Liver (tissue), 9 donors: ENCODE results near the gene FAM43A. TPM values are rescaled to one million over a fixed set of nuclear protein-coding genes. Genes with fewer than 3 reads are reported as not detected.

ENCODE experiments used
- DNase-seq: peaks from one replicate; pipeline ENCODE4 v3.0.0-alpha.2; 2017; ENCODE audit warnings: low spot score
- H3K27ac ChIP-seq, 2 donors: one replicate each; pipeline ENCODE4 v1.7.0; 2013; ENCODE audit warnings: inconsistent platforms in 2 of 2, low read length in 2 of 2, control low read depth in 1 of 2, low read depth in 1 of 2, mild to moderate bottlenecking in 1 of 2
- H3K27me3 ChIP-seq, 4 donors: one replicate each; pipeline versions ENCODE4 v1.6.1 to v1.7.0; 2013; ENCODE audit warnings: low read length in 3 of 4, inconsistent platforms in 1 of 4, mild to moderate bottlenecking in 1 of 4, moderate library complexity in 1 of 4; ENCODE audit not compliant: control insufficient read depth in 4 of 4, insufficient read depth in 4 of 4
- H3K36me3 ChIP-seq, 4 donors: one replicate each; pipeline versions ENCODE4 v1.6.1 to v1.7.0; 2013; ENCODE audit warnings: low read length in 3 of 4, mild to moderate bottlenecking in 3 of 4, low read depth in 1 of 4, moderate library complexity in 1 of 4; ENCODE audit not compliant: control insufficient read depth in 4 of 4, insufficient read depth in 3 of 4
- H3K4me1 ChIP-seq, 4 donors: one replicate each; pipeline versions ENCODE4 v1.6.1 to v1.7.0; 2013; ENCODE audit warnings: low read length in 3 of 4, mild to moderate bottlenecking in 3 of 4, moderate library complexity in 1 of 4; ENCODE audit not compliant: control insufficient read depth in 4 of 4, insufficient read depth in 4 of 4
- H3K4me3 ChIP-seq, 3 donors: one replicate each; pipeline versions ENCODE4 v1.6.1 to v1.7.0; 2013; ENCODE audit warnings: low read length in 3 of 3, control low read depth in 1 of 3, low read depth in 1 of 3, mild to moderate bottlenecking in 1 of 3
- H3K9ac ChIP-seq, 2 donors: one replicate each; pipeline ENCODE4 v1.7.0; 2013; ENCODE audit warnings: low read length in 2 of 2, mild to moderate bottlenecking in 2 of 2, moderate library complexity in 2 of 2, control low read depth in 1 of 2, low read depth in 1 of 2
- H3K9me3 ChIP-seq, 4 donors: one replicate each; pipeline versions ENCODE4 v1.6.1 to v1.7.0; 2013; ENCODE audit warnings: low read length in 3 of 4; ENCODE audit not compliant: control insufficient read depth in 4 of 4
- FOXA1 ChIP-seq: IDR thresholded peaks from 2 replicates; pipeline ENCODE4 v1.6.1; 2016; ENCODE audit warnings: antibody characterized with exemption
- FOXA2 ChIP-seq: IDR thresholded peaks from 2 replicates; pipeline ENCODE4 v1.6.1; 2016; ENCODE audit warnings: antibody characterized with exemption
- GABPA ChIP-seq, 2 donors: IDR thresholded peaks in 1 of 2; conservative IDR thresholded peaks in 1 of 2; 2 replicates each; pipeline ENCODE4 v1.6.1; 2016; ENCODE audit warnings: antibody characterized with exemption in 2 of 2, mild to moderate bottlenecking in 1 of 2, moderate library complexity in 1 of 2
- HNF4A ChIP-seq, 2 donors: conservative IDR thresholded peaks; 2 replicates each; pipeline ENCODE4 v1.6.1; 2016; ENCODE audit warnings: antibody characterized with exemption in 2 of 2, mild to moderate bottlenecking in 2 of 2
- HNF4G ChIP-seq: IDR thresholded peaks from 2 replicates; pipeline ENCODE4 v1.6.1; 2016; ENCODE audit warnings: antibody characterized with exemption
- NR2F2 ChIP-seq: IDR thresholded peaks from 2 replicates; pipeline ENCODE4 v1.6.1; 2016; ENCODE audit warnings: antibody characterized with exemption
- RAD21 ChIP-seq, 2 donors: IDR thresholded peaks; 2 replicates each; pipeline ENCODE4 v1.6.1; 2016; ENCODE audit warnings: antibody characterized with exemption in 2 of 2, mild to moderate bottlenecking in 2 of 2
- RXRA ChIP-seq, 2 donors: IDR thresholded peaks; 2 replicates each; pipeline ENCODE4 v1.6.1; 2017 to 2018; ENCODE audit warnings: antibody characterized with exemption in 2 of 2, mild to moderate bottlenecking in 1 of 2
- SP1 ChIP-seq: IDR thresholded peaks from 2 replicates; pipeline ENCODE4 v1.6.1; 2018; ENCODE audit warnings: antibody characterized with exemption, mild to moderate bottlenecking
- TAF1 ChIP-seq: conservative IDR thresholded peaks from 2 replicates; pipeline ENCODE4 v1.6.1; 2016; ENCODE audit warnings: antibody characterized with exemption, mild to moderate bottlenecking
- YY1 ChIP-seq: IDR thresholded peaks from 2 replicates; pipeline ENCODE4 v1.6.1; 2016; ENCODE audit warnings: antibody characterized with exemption, mild to moderate bottlenecking
- ZBTB33 ChIP-seq: IDR thresholded peaks from 2 replicates; pipeline ENCODE4 v1.6.1; 2016; ENCODE audit warnings: antibody characterized with exemption
- WGBS: extraction: QIAGEN DNeasy Blood & Tissue Kit; methylation state at CpG from one replicate; pipeline ENCODE4 v1.1.7; 2013; 5-methylcytosine and 5-hydroxymethylcytosine counted together
- polyA plus RNA-seq, 2 donors: library from polyadenylated mRNA; stranded (reverse) in 1 of 2; unstranded in 1 of 2; fragments of 200-250 nt in 1 of 2; fragments of >200 nt in 1 of 2; fragmentation: Nextera tagmentation in 1 of 2; extraction: Ambion mirVana in 1 of 2; gene quantifications; one replicate each; pipeline versions ENCODE4 v1.2.1 to v1.2.3, GENCODE V29; 2013 to 2015
- total RNA-seq, 2 donors: library from RNA; depleted of rRNA; stranded (reverse); fragments of >200 nt; gene quantifications; one replicate each; pipeline ENCODE4 v1.2.3, GENCODE V29; 2014
- TF ChIP-seq, protein P1 (sequence below): fragments of 150-350 bp; IDR thresholded peaks from 2 replicates; pipeline ENCODE4 v1.5.1; 2017; ENCODE audit warnings: improper control_type of control experiment, low read depth, low read length; ENCODE audit not compliant: missing input control
- TF ChIP-seq, protein P2 (sequence below): IDR thresholded peaks from 2 replicates; pipeline ENCODE4 v1.6.1; 2016; ENCODE audit warnings: antibody characterized with exemption, mild to moderate bottlenecking
- TF ChIP-seq, protein P3 (sequence below): IDR thresholded peaks from 2 replicates; pipeline ENCODE4 v1.6.1; 2016; ENCODE audit warnings: antibody characterized with exemption
- TF ChIP-seq, protein P4 (sequence below): IDR thresholded peaks from 2 replicates; pipeline ENCODE4 v1.6.1; 2016; ENCODE audit warnings: antibody characterized with exemption
- donor health status: healthy.
- donor health status: healthy.
- donor health status: healthy.
- donor health status: healthy.
- donor health status: healthy.

The FAM43A gene
- total and polyA plus RNA-seq, 4 donors = 0.83 to 4.9 (median 3.4) TPM

- H3K9ac ChIP-seq = no peak overlapping the region
- no peaks in the 10 kb centered on the region for H3K4me1 ChIP-seq
- TF ChIP-seq, protein P1, sequence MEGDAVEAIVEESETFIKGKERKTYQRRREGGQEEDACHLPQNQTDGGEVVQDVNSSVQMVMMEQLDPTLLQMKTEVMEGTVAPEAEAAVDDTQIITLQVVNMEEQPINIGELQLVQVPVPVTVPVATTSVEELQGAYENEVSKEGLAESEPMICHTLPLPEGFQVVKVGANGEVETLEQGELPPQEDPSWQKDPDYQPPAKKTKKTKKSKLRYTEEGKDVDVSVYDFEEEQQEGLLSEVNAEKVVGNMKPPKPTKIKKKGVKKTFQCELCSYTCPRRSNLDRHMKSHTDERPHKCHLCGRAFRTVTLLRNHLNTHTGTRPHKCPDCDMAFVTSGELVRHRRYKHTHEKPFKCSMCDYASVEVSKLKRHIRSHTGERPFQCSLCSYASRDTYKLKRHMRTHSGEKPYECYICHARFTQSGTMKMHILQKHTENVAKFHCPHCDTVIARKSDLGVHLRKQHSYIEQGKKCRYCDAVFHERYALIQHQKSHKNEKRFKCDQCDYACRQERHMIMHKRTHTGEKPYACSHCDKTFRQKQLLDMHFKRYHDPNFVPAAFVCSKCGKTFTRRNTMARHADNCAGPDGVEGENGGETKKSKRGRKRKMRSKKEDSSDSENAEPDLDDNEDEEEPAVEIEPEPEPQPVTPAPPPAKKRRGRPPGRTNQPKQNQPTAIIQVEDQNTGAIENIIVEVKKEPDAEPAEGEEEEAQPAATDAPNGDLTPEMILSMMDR = no peak
- no peak for TF ChIP-seq FOXA2
- TF ChIP-seq GABPA (IDR thresholded peaks at IDR 0.05 in 1 of 2, conservative IDR thresholded peaks at IDR 0.05 in 1 of 2) = no peak
- TF ChIP-seq, protein P2, sequence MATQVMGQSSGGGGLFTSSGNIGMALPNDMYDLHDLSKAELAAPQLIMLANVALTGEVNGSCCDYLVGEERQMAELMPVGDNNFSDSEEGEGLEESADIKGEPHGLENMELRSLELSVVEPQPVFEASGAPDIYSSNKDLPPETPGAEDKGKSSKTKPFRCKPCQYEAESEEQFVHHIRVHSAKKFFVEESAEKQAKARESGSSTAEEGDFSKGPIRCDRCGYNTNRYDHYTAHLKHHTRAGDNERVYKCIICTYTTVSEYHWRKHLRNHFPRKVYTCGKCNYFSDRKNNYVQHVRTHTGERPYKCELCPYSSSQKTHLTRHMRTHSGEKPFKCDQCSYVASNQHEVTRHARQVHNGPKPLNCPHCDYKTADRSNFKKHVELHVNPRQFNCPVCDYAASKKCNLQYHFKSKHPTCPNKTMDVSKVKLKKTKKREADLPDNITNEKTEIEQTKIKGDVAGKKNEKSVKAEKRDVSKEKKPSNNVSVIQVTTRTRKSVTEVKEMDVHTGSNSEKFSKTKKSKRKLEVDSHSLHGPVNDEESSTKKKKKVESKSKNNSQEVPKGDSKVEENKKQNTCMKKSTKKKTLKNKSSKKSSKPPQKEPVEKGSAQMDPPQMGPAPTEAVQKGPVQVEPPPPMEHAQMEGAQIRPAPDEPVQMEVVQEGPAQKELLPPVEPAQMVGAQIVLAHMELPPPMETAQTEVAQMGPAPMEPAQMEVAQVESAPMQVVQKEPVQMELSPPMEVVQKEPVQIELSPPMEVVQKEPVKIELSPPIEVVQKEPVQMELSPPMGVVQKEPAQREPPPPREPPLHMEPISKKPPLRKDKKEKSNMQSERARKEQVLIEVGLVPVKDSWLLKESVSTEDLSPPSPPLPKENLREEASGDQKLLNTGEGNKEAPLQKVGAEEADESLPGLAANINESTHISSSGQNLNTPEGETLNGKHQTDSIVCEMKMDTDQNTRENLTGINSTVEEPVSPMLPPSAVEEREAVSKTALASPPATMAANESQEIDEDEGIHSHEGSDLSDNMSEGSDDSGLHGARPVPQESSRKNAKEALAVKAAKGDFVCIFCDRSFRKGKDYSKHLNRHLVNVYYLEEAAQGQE = no peak
- TF ChIP-seq, protein P3, sequence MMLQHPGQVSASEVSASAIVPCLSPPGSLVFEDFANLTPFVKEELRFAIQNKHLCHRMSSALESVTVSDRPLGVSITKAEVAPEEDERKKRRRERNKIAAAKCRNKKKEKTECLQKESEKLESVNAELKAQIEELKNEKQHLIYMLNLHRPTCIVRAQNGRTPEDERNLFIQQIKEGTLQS = no peak
- no peak for TF ChIP-seq HNF4A (conservative IDR thresholded peaks at IDR 0.05)
- TF ChIP-seq SP1 = no peak
- TF ChIP-seq RAD21 (IDR thresholded peaks at IDR 0.05) = no peak
- no peak for TF ChIP-seq RXRA (IDR thresholded peaks at IDR 0.05)
- no peak overlapping the region for H3K27ac ChIP-seq
- 62% methylated on average over 6 of the region's 6 CpGs for WGBS
- H3K9me3 ChIP-seq = no peaks in the 10 kb centered on the region
- no peak overlapping the region for H3K4me3 ChIP-seq
- H3K27me3 ChIP-seq = peaks cover 0 to 4% (median 0%) of the 10 kb centered on the region in 4 donors
- H3K36me3 ChIP-seq = no peaks in the 10 kb centered on the region
- DNase-seq = no peak
These were observed 50.7 kb downstream of the FAM43A start for GRCh38 chr3:194736277-194736895.

DNA sequence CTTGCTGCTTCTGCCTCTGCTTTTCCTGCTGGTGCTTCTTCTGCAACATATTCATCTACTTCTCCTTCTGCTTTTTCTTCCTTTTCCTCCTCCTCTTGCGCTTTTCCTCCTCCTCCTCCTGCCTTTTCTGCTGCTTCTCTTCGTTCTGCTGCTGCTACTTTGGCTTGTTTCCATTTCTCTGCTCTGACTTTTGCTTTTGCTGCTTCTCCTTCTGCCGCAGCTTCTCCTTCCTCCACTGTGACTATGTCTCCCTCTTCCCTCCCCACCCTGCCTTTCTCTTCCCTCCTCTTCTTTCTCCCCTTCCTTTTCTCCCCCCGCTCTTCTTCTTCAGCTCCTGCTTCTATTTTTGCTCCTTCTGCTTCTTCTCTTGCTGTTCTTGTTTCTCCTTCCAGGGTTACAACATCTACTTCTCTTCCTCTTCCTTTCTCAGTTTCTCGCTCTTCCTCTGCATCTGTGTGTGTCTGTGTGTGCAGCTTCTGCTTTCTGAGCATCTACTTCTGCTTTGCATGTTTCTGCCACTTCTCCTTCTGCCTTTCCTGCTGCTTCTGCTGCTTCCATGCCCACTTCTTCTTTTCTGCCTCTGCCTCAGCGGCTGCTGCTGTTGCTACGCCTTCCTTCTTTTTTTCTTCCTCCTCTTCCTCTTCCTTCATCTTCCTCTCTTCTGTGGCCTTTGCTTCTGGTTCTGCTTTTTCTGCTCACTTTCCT is 51.4 kb downstream of the FAM43A start:
- 67% methylated on average over 7 of the region's 7 CpGs for WGBS
- no peak overlapping the region for H3K27ac ChIP-seq
- no peak for DNase-seq

More for the DNA sequence above, 51.4 kb downstream of the FAM43A start:
- peaks cover 0 to 4% (median 0%) of the 10 kb centered on the region in 4 donors for H3K27me3 ChIP-seq
- H3K9ac ChIP-seq = no peak overlapping the region
- no peaks in the 10 kb centered on the region for H3K36me3 ChIP-seq
- H3K9me3 ChIP-seq = no peaks in the 10 kb centered on the region
- H3K4me1 ChIP-seq = no peaks in the 10 kb centered on the region
- TF ChIP-seq, protein P1 = no peak
- TF ChIP-seq, protein P4, sequence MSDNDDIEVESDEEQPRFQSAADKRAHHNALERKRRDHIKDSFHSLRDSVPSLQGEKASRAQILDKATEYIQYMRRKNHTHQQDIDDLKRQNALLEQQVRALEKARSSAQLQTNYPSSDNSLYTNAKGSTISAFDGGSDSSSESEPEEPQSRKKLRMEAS = no peak
- no peak for TF ChIP-seq ZBTB33
- no peak for TF ChIP-seq RAD21 (IDR thresholded peaks at IDR 0.05)
- TF ChIP-seq HNF4G = no peak
- no peak for TF ChIP-seq GABPA (IDR thresholded peaks at IDR 0.05 in 1 of 2, conservative IDR thresholded peaks at IDR 0.05 in 1 of 2)
- TF ChIP-seq FOXA1 = no peak
- no peak for TF ChIP-seq NR2F2
- no peak for TF ChIP-seq HNF4A (conservative IDR thresholded peaks at IDR 0.05)
- TF ChIP-seq TAF1 = no peak
- TF ChIP-seq YY1 = no peak
- no peak overlapping the region for H3K4me3 ChIP-seq
